WERI-Rb-1 (cell line): ENCODE measurements around the gene TXNDC16.

Source experiments
- DNase-seq: peaks from one replicate; pipeline ENCODE4 v3.0.0-alpha.2; 2020
- H3K27ac ChIP-seq: fragments of 250-450 bp; sonication (Bioruptor Pico); 2 replicates; pipeline ENCODE4 v1.5.1; 2020; ENCODE audit warnings: mild to moderate bottlenecking, moderate library complexity
- H3K27me3 ChIP-seq: fragments of 250-450 bp; sonication (Bioruptor Pico); 2 replicates; pipeline ENCODE4 v1.5.1; 2021; ENCODE audit warnings: mild to moderate bottlenecking, low read depth, moderate library complexity; ENCODE audit not compliant: insufficient read depth, severe bottlenecking
- H3K36me3 ChIP-seq: fragments of 250-450 bp; sonication (Bioruptor Pico); 2 replicates; pipeline ENCODE4 v1.5.1; 2020; ENCODE audit warnings: mild to moderate bottlenecking, moderate library complexity
- H3K4me3 ChIP-seq: 2 replicates; pipeline ENCODE4 v1.5.1; 2011; ENCODE audit warnings: low read depth, mild to moderate bottlenecking, control low read depth, low read length
- H3K9me3 ChIP-seq: fragments of 250-450 bp; sonication (Bioruptor Pico); 2 replicates; pipeline ENCODE4 v1.5.1; 2021; ENCODE audit warnings: mild to moderate bottlenecking, moderate library complexity; ENCODE audit not compliant: severe bottlenecking
- TF ChIP-seq, protein P1 (sequence below): IDR thresholded peaks from 2 replicates; pipeline ENCODE4 v1.5.1; 2011; ENCODE audit warnings: low read depth, mild to moderate bottlenecking, control low read depth, inconsistent platforms, low read length

TXNDC16 gene

GRCh38 chr14:52558688-52559087 is 6.4 kb upstream of the TXNDC16 start:
- H3K27me3 ChIP-seq, result no peaks in the 10 kb centered on the region
- H3K36me3 ChIP-seq, result no peaks in the 10 kb centered on the region; the same call in 1 of the 2 replicates
- TF ChIP-seq, protein P1, sequence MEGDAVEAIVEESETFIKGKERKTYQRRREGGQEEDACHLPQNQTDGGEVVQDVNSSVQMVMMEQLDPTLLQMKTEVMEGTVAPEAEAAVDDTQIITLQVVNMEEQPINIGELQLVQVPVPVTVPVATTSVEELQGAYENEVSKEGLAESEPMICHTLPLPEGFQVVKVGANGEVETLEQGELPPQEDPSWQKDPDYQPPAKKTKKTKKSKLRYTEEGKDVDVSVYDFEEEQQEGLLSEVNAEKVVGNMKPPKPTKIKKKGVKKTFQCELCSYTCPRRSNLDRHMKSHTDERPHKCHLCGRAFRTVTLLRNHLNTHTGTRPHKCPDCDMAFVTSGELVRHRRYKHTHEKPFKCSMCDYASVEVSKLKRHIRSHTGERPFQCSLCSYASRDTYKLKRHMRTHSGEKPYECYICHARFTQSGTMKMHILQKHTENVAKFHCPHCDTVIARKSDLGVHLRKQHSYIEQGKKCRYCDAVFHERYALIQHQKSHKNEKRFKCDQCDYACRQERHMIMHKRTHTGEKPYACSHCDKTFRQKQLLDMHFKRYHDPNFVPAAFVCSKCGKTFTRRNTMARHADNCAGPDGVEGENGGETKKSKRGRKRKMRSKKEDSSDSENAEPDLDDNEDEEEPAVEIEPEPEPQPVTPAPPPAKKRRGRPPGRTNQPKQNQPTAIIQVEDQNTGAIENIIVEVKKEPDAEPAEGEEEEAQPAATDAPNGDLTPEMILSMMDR, result no peak
- no peak for DNase-seq
- H3K27ac ChIP-seq, result no peak overlapping the region
- H3K9me3 ChIP-seq, result no peaks in the 10 kb centered on the region
- no peak overlapping the region for H3K4me3 ChIP-seq

DNA sequence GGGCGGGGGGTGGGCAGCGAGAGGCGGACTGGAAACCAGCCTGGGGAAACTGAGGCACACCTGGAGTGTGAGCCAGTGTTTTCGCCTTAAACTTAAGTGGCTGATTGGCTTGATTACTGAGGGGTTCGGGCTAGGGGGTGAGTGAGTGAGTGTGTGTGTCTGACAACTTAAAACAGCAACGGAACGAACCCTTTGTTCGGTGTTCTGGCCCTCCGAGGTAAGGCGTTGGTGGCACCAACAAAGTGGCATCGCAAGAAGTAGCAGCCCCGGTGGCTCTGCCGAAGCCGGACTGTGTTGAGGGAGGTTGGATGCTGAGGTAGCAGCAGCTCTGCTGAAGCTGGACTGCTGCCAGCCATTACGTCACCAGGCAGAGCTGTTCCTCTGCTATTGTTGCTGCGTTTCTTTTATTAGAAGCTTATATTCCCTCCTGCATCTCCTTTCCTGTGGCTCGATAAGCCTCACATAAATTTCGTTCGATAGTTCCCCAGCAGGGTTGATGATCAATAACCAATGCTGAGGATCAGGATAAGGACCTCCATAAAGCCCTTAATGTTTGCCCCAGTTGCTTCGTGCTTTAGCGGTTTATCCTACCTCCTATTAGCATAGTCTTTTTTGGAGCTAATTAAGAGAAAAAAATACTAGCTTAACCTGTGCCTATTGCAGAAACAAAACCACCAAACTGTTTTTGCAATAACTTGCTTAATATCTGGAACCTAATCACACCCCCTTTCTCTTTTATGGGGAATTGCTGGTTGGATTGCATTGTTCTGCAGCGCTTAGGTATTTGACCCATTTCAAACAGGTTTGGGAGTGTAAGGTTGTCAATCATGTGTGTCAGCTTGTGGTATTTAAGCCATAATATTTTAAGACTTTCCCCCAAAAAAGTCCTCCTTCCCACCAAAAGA is 1.6 kb upstream of the TXNDC16 start:
- Histone ChIP-seq H3K27ac (peak overlapping the region; percentile 67), H3K4me3 (peak overlapping the region; percentile 53), H3K27me3 (no peaks in the 10 kb centered on the region), H3K36me3 (no peaks in the 10 kb centered on the region; the same call in 1 of the 2 replicates), H3K9me3 (no peaks in the 10 kb centered on the region)
- TF ChIP-seq, protein P1, result no peak
- peak; percentile 75 for DNase-seq

GRCh38 chr14:52553002-52553670 is 831 bp upstream of the TXNDC16 start:
- DNase-seq, result peak; percentile 36
- H3K27ac ChIP-seq, result peak overlapping the region; percentile 67
- TF ChIP-seq, protein P1, result no peak

DNA sequence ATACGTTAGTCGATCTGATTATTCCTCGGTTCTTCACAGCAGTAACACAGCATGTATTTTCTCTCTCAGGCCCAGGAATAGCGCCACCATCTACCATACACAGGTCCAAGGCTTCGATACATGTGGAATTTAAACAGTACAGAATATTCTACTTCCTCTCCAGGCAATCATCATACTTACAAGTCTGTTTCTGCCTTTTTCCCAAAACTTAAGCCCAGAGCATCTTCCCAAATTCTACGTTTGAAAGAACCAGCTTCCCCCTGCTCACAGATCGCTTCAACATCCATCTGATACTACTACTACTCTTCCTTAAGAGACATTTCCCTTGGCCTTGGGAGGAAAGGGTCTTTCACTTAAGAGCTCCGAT is 626 bp downstream of the TXNDC16 start:
- peak; percentile 25 for DNase-seq
- Histone ChIP-seq H3K27ac (peak overlapping the region; percentile 69), H3K9me3 (no peaks in the 10 kb centered on the region), H3K27me3 (no peaks in the 10 kb centered on the region), H3K36me3 (no peaks in the 10 kb centered on the region; the same call in none of the 2 replicates), H3K4me3 (peak overlapping the region; percentile 84)
- TF ChIP-seq, protein P1, result peak; percentile 38; the same call in 1 of the 2 replicates

More at GRCh38 chr14:52553002-52553670, 831 bp upstream of the TXNDC16 start:
- no peaks in the 10 kb centered on the region; the same call in none of the 2 replicates for H3K36me3 ChIP-seq
- H3K4me3 ChIP-seq, result peak overlapping the region; percentile 53
- H3K27me3 ChIP-seq, result no peaks in the 10 kb centered on the region
- H3K9me3 ChIP-seq, result no peaks in the 10 kb centered on the region

GRCh38 chr14:52551205-52551604 is 1.1 kb downstream of the TXNDC16 start:
- DNase-seq, result no peak
- Histone ChIP-seq H3K36me3 (no peaks in the 10 kb centered on the region; the same call in 1 of the 2 replicates), H3K9me3 (no peaks in the 10 kb centered on the region), H3K4me3 (peak overlapping the region; percentile 84), H3K27ac (no peak overlapping the region; the same call in 1 of the 2 replicates), H3K27me3 (no peaks in the 10 kb centered on the region)
- TF ChIP-seq, protein P1, result no peak
